Ammon's horn (tissue), 1 donor: ENCODE results near the gene C10orf67.
"Not testable (repeated sequence)": the region's sequence is repeated elsewhere in the genome, so short reads cannot be mapped to it uniquely, and the experiment has no call there.

Experiments
- DNase-seq: peaks from one replicate; pipeline ENCODE4 v3.0.0-alpha.2; 2016; ENCODE audit warnings: low spot score

Gene C10orf67

DNA sequence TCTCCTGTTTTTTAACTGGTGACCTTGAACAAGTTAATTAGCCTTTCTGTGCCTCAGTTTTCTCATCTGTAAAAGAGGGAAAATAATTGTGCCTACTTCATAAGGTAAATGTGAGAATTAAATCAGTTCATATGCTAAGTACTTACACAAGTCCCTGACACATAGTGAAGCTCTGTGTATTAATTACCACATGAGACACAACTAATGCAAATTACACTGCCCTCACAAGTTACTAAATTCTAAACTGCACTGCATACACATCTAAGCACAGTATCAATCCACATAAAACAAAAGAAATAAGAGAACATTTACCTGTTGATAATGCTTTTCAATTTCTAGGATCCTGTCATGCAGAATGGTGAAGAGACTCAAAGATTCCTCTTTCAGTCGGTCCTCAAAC lies 22.5 kb downstream of the C10orf67 start:
- no peak for DNase-seq

DNA sequence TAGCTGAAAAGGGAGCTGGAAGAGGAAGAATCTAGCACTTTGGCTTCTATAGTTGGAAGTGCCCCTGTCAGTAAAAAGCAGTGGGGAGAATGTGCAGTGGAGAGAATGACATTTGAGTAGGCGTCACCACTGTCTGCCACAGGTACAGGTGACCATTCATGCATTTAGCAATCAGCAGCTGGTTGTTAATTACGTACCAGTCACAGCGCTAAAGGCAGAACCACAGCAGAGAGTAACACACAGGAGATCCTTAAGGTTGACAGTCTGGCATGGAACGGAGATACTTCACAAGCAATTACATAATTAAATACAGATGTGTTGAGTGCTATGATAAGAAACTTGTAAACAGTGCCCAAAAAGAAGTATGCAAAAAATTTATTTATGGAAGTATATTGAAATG lies 24.8 kb downstream of the C10orf67 start:
- DNase-seq, result no peak

DNA sequence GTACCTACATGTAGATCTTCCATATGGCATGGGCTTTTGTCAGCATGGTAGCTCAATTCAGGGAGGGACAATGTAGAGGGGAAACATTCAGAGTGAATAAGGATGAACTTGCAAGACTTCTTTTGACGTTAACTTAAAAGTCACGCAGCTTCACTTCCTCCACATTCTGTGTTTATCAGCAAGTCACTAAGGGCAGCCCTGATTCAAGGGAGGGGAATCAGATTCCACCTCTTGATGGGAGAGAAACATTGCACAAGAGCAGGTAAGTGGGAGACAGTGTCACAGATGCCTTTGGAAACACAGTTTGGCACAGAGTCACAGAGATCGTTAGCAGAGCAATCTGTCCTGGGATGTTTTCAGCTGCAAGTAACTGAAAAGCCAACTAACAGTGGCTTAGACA lies 26.2 kb downstream of the C10orf67 start:
- no peak for DNase-seq

DNA sequence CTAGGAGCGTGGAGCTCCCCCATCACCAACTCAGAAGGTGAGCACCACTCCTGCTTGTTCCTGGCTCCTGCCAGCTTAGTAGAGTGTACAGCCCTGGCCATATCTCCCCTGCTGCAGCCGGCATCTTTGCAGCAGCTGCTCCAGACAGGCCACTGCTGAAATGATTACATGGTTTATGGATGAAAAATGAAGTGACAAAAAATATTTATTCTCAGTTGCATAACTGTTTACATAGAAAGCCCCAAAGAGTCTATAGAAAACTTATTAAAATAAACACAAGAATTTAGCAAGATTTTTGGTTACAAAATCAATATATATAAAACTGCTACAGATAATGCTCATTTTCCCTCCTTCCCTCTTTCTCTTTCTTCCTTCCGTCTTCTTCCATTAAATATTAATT lies 27.2 kb downstream of the C10orf67 start:
- no peak for DNase-seq

DNA sequence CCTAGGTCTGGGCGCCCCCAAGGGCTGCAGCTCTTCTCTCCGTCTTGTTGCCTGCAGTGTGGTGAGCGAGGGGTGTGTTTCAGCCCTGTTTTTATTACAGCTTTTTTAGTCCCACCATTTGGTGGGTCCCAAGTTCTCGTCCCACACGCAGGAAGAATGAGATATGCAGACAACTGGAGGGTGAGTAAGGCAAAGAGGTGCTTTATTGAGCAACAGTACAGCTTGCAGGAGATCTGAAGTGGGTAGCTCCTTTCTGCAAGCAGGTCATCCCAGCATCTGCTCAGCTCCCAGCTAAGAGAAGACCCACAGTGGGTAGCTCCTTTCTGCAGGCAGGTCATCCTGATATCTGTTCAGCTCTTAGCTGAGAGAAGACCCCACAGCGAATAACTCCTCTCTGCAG lies 28.2 kb downstream of the C10orf67 start:
- no peak for DNase-seq

DNA sequence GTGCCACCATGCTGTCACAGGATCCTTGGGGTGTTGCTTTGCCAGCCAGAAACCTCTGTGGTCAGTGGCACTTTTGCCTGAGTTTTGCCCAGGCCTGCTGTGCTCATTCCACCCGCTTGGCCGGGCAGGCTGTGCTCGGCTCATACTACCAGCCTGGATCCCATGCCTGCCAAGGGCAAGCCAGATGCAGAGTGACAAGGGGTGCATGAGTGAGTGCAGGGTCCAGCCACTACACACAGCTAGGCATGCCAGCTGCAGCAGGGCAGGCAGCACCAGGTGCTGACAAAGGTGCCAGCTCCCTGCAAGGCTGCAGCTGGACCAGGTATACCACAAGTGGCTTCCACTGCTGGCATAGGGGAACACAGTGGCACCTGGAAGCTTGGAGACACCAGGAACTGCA lies 28.6 kb downstream of the C10orf67 start:
- DNase-seq, result no peak

DNA sequence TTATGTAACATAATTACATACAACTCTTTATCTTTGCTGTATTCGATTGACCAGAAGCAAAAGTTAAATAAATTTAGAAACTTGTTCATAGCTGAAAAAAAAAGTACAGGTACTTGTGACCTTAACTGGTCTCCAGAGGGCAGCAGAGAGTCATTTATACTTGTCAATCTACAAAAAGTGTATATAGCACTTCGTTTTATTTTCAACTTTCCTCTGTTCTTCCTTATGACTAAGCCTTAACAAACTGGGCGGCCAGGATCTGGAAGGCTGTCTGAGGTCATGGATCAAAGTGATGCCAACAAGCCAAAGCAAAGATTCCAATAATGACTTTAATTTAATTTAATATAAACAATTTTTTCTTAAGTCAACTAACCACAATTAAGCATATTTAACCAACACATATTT lies 29.8 kb downstream of the C10orf67 start:
- DNase-seq, result peak; percentile 83

DNA sequence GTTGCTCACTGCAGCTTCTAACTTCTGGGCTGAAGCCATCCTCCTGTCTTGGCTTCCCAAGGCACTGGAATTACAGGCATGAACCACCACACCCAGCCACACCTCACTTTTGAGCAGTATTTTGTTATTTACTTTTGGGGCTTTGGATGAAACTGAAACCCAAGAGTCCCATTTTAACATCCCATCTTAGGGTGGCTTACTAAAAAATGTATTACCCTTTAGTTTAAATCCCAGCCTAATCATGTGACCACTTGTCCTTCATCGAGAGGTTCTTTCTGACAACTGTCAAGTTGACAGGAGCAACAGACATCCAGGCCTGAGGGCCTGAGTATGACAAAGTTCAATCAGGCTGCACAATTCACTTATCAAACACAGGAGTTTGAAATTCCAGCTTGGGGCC lies 33.6 kb downstream of the C10orf67 start:
- DNase-seq, result no peak

DNA sequence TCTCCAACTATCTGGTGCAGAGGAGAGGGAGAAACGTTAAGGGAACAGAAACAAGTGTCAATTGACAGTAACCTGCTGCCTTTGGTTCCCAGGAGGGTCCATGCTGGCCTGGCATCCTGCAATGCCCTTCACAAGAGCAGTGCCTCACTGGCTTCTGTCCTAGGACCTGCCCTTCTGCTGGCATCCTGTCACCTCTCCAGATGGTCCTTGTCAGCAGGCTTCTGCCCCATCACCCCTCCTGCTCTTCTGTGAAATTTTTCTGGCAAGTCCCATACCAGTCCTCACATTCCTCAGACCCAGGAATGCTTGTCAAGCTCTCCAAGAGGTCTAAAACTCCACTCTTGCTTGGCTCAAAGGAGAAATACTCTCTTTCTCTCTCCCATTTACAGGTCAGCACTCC lies 34.2 kb downstream of the C10orf67 start:
- DNase-seq, result no peak

DNA sequence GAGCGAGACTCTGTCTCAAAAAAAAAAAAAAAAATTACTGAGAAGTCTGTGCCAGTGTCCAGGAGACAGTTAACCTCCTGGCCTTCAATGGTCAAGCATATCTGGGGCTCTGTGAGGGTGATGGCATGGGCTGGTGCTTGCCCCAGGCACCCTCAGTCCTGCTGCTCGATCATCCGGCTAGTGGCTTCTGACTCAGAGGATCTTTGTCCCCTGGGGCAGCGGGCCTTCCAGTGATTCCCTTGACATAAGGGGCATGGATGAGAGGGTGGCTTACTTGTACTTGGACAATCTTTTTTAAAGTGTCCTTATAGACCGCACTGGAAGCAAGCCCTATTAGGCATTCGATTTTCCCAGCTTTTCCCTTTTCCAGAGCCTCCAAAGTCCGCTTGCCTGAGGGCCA lies 44.6 kb downstream of the C10orf67 start:
- DNase-seq, result not testable (repeated sequence)

DNA sequence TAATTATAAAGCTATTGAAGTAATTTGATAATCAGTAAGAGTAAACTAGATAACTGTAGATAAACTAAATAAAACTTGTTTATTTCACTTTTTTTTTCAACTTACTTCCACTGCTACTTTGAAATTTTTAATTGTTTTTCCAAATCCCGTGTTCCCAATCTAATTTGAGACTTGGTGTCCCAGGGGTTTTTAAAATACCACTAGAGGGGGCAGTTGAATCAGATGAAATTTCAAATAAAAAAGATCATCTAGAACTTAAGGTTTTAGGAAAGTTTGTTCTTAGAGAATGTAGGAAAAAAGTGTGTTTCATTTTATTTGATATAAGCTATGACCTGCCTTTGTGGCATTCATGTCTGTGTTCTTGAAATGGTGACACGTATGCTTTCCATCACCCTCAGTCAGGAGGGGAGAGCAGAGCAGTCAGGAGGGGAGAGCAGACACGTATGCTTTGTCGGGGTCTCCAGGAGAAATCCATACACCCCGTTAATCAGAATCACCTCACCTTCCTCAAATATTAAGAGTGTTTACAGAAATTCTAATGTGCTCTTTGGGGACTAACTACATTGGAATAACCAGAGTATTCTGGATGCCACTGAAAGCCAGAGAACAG lies 49.9 kb downstream of the C10orf67 start:
- DNase-seq, result no peak

DNA sequence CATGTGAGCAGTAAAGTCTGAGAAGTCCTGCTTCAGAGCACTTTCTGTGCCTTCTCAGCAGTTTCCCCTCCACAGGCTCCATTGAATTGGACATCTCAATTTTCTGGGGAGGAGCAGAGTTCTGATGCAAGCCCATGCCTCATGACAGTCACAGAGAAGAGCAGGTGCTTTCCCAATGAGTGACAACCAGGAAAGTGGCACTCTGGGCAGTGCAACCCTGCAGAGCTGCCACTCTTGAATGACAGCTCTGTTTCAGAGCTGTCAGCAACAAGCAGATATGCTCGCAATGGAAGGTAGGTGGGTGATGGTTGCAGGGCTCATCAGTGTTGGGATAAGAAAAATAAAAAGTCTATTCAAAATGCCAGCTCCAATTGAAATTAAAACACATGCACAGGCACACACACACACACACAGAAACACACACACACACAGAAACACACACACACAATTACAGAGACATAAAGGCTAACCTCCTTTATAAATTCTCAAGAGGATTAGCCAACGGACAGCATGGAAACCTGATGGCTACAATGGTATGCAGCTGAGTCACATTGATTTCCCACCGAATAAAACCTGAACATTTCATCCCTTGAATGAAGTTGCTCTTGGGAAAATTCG lies 50.5 kb downstream of the C10orf67 start:
- no peak for DNase-seq

DNA sequence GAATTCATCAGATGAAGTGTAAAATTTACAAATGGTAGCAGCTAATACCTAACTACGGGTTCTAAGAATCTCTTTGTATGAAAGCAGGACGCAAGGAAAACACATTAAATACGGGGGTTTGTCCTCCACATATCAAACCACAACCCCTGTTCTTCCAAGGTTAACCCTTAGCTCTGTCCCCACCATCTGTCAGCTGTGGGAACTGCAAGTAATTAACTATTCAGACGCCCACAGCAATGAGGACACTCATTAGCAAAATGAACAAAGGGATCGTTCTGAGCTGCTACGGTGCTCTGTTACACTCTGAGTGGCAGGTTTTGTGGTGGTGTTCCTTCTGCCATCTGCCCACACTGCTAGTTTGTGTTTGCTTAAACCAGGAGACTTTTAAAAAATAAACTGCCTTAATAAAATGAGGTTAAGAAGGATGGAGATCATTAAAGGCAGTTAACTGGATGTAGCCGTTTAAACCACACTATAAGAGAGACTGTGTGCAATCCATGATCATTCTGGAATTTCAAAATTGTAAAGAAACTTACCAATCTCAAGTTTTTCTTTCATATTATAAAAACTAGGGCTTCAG lies 51.4 kb downstream of the C10orf67 start:
- DNase-seq, result peak; percentile 65

DNA sequence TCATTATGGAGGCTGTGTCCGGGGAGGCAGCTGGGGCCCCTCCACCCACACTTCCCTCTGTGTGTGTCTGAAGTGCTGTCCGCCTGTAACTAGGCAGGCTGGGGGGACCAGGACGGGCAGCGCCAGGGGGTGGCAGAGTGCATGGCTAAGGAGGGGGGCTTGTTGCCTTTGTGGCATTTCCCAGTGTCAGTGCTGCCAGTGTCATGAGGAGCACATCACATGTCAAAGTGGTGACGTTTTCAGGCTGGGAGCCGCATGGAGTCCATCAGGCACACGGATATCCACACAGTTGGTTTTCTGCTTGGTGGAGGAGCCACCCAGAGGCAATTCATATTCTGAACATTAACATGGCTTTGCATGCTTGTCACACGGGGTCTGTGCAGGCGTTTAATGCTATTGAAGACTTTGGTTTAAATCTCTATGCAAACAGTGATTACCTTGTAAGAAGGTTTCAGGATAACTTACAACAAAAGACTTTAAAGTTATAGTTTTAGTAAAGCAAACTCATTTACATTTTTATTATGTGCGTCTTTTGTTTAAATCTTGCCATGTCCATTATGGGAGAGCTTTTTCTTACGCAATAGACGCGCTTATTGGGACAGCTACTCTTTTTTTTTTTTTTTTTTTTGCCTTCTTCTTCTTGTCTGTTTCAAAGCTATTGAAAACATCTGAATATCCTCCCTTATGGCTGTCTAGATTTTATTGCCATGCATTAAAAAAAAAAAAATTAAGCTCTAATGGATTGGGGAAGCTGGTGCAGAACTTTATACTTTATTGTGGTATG lies 52.9 kb downstream of the C10orf67 start:
- DNase-seq, result peak; percentile 59

DNA sequence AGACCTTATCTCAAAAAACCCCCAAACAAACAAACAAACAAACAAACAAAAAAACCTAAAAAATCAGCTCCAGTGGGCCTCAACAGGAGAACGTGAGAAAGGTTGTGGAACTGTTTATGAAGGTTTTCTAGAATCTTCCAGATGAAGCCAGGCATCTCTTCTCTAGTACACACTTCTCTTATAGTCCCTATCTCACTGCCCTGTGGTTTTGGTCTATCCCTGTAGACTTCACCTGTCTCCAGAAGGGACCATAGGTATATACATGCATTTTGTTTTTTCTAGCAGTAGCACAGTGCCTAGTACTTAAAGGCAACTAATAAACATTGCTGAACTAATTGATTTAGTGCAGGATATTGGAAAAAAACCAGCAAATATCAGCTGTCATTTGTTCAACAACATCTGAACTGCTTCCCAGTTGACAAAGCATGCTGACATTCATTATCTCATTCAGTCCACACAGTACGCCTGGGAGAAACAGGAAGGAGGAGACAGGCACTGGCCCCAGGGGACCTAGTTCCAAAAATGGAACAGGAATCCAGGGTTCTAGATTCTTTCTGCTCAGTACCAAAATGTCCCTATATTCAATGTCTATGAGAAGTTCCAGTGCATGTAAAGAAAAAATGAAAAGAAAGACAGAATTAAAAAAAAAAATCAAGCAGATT lies 59.8 kb downstream of the C10orf67 start:
- DNase-seq, result no peak

DNA sequence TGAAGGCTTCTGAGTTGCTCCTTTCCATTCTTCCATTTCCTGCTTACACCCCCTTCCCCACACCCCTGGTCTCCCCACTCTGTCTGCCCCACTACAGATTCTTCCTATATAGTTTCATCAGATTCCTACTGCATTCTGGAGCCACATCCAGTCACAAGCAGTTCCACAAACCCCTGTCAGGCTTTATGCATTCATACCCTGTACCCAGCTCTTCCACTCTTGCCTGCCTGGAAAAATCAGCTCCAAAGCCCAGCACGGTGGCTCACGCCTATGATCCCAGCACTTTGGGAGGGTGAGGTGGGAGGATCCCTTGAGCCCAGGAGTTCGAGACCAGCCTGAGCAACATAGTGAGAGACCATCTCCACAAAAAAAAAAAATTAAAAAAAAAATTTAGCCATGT lies 60.4 kb downstream of the C10orf67 start:
- DNase-seq, result no peak

DNA sequence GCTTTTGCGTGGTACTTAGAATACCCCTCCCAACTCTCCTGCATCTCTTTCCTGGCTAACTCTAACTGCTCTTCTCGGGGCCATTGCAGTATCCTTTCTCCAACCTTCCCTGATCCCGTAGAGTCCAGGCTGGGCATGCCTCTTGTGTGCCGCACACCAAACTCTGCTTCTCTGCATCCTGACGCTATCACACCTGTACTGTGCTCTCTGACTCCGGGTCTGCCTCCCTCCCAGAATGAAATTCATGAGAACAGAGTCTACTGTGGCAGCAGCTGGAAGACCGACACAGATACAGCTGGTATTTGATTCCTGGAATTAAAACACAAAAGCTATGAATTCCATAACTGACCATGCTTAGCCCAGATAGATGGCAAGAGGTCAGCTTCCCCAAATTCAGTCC lies 60.9 kb downstream of the C10orf67 start:
- no peak for DNase-seq

DNA sequence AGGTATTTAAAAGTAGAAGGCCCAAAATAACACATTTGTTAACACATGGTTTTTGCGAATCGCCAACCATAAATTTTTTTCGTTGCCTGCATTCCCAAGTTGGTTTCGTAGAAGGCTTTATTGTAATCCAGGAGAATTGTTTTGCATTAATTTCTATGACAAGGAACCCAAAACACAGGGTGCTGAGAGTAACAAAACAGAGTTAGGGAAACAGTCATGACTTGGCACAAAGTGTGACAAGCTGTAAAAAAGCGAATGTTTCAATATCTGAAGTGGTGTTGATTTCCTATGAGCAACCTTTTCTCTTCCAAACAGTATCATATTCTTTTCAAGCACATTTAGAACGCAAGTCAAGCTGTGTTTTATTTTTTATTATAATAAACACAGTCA lies 63.6 kb downstream of the C10orf67 start:
- DNase-seq, result no peak

DNA sequence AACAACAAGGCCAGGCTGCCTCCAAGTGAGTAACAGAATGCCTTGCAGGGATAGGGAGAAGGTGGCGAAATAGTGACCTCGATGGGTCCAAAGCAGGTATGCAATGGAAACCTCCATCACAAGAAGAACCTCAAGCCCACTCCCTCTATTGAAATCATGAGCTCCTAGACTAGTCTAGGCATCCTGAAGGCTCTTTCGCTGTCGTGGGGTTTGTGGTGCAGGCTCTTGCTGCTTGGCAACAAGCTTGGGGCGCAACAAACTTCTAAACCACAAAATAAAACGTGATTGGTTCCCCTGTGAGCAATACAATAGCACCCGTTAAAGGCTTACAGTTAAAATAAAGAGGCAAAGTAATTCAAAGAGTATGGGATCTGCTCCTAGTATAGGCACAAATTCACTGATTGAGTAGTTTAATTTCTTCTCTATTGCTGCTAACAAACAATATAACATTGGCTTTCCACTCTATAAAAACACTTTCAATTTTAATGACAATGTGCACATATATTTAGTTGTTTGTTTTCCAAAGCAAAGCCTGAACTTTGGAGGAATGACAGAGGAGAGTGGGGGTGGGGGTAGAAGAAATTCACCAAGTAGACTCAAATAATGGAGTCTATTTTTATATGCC lies 64.1 kb downstream of the C10orf67 start:
- no peak for DNase-seq

DNA sequence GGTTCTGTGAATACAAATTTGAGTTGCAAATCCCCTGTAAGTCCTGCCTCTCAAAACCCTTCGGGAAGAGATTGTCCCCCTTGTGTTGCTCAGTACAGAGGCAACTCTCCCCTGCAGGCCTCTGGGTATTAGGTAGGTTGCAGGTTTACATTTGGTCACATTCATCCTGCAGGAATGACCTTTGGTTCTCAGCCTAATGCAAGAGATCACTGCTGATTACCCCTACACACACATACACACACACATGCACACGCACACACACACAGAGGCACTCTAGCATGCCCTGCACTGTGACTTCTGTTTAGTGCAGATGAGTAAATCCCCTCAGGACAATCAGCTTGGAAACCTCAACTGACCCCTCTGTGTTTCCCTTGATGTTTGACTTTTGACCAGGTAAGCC lies 69.2 kb downstream of the C10orf67 start:
- DNase-seq, result no peak

DNA sequence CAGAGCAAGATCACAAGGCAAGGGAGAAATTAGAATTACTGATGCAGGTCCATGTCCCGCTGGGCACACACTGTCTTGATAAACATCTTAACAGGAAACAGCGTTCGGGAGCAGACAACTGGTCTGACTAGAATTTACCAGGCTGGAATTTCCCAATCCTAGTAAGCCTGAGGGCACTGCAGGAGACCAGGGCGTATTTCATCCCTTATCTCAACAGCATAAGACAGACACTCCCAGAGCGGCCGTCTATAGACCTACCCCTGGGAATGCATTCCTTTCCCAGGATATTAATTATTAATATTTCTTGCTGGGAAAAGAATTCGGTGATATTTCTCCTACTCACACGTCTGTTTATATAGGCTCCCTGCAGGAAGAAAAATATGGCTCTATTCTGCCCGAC lies 70.4 kb downstream of the C10orf67 start:
- DNase-seq, result not testable (repeated sequence)

DNA sequence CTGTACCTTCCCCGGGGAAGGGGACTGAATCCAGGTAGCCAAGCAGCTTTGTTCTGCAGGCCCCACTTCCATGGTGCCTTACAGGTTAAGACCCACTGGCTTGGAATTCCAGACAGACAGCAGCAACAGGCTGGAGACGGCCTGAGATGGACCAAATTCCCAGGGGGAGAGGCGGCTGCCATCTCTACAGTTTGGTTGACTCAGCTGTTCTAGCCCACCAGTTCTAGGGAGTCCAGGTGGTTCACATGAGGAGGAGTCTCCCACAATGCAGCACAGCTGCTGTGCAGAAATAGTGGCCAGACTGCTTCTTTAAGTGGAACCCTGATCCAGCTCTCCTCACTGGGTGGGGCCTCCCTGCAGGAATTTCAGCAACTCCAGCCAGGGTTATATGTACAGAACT lies 74.1 kb downstream of the C10orf67 start:
- DNase-seq, result no peak
